HCT116 (cell line): ENCODE measurements around the gene LEO1. TPM values are rescaled to one million over a fixed set of nuclear protein-coding genes. Genes with fewer than 3 reads are reported as not detected.

Experiments
- ATAC-seq: fragments of 200-7000 bp; cut with Tn5 transposase; 2 replicates; pipeline ENCODE4 v1.9.1; 2020; ENCODE audit warnings: mild to moderate bottlenecking, moderate library complexity
- BruUV-seq: library from RNA; stranded (reverse); fragments of 400-500 nt; replicated peaks from 2 replicates; lab custom pipeline; 2021; lab: Mats Ljungman, UMichigan
- CTCF ChIA-PET: fragments of 300-600 bp; sonication (Branson Sonifier 250); formaldehyde crosslinking; loops from one replicate; lab custom pipeline; 2021; ENCODE audit warnings: antibody characterized with exemption; lab: Charles Lee
- POLR2A ChIA-PET: fragments of 300-600, 350-600 bp; sonication (Branson Sonifier 250); formaldehyde crosslinking; loops from one replicate; lab custom pipeline; 2021; ENCODE audit warnings: antibody characterized with exemption; lab: Charles Lee
- RAD21 ChIA-PET, 2 experiments: fragments of 300-600 bp; sonication (Branson Sonifier 250); formaldehyde crosslinking; loops; one replicate each; lab custom pipeline; 2023; ENCODE audit warnings: low total read pairs in 2 of 2; ENCODE audit not compliant: uncharacterized antibody in 2 of 2, unreplicated experiment in 2 of 2, low non-redundant PET in 1 of 2; lab: Charles Lee
- DNase-seq: peaks from one replicate; pipeline ENCODE4 v3.0.0-alpha.2; 2010; ENCODE audit warnings: low read depth, low spot score
- H2AFZ ChIP-seq: fragments of 200-600 bp; shearing (Covaris generic), sonication (generic); 2 replicates; pipeline ENCODE4 v1.6.1; 2017; ENCODE audit warnings: low read depth, mixed run types, mixed read lengths, antibody characterized with exemption, low read length; ENCODE audit not compliant: poor library complexity, severe bottlenecking
- H3K27ac ChIP-seq: 2 replicates; pipeline ENCODE4 v1.5.1; 2012; ENCODE audit warnings: low read depth, low read length
- H3K27me3 ChIP-seq: fragments of 200-600 bp; sonication (generic); 2 replicates; pipeline ENCODE4 v1.6.1; 2016; ENCODE audit warnings: mixed run types, low read length, mixed read lengths; ENCODE audit not compliant: insufficient read depth
- H3K36me3 ChIP-seq, 2 experiments: fragments of 200-500 bp in 1 of 2; fragments of 200-600 bp in 1 of 2; sonication (Bioruptor generic) in 1 of 2; sonication (generic) in 1 of 2; 2 replicates each; pipeline versions ENCODE4 v1.5.1 to v1.6.1; 2014 to 2016; ENCODE audit warnings: low read length in 2 of 2, inconsistent platforms in 1 of 2, mixed read lengths in 1 of 2, mixed run types in 1 of 2; ENCODE audit not compliant: insufficient read depth in 2 of 2, control insufficient read depth in 1 of 2
- H3K4me1 ChIP-seq, 2 experiments: fragments of 200-600 bp in 1 of 2; sonication (generic) in 1 of 2; 2 replicates each; pipeline versions ENCODE4 v1.5.1 to v1.6.1; 2012 to 2017; ENCODE audit warnings: low read length in 2 of 2, inconsistent platforms in 1 of 2, mild to moderate bottlenecking in 1 of 2, mixed read lengths in 1 of 2, mixed run types in 1 of 2, moderate library complexity in 1 of 2; ENCODE audit not compliant: insufficient read depth in 2 of 2, control insufficient read depth in 1 of 2
- H3K4me2 ChIP-seq: fragments of 200-600 bp; sonication (generic); 2 replicates; pipeline ENCODE4 v1.6.1; 2017; ENCODE audit warnings: mixed run types, low read length, mixed read lengths
- H3K4me3 ChIP-seq, 2 experiments: fragments of 200-600 bp in 1 of 2; sonication (generic) in 1 of 2; replicated peaks in 1 of 2; 2 replicates each; pipeline ENCODE4 v1.5.1; 2011 to 2016; ENCODE audit warnings: low read length in 2 of 2, control low read depth in 1 of 2, low read depth in 1 of 2, mild to moderate bottlenecking in 1 of 2, mixed read lengths in 1 of 2, mixed run types in 1 of 2
- H3K79me2 ChIP-seq: fragments of 200-600 bp; sonication (generic); 2 replicates; pipeline ENCODE4 v1.6.1; 2017; ENCODE audit warnings: mild to moderate bottlenecking, mixed run types, low read length, moderate library complexity, mixed read lengths; ENCODE audit not compliant: insufficient read depth
- H3K9ac ChIP-seq: fragments of 200-600 bp; sonication (generic); 2 replicates; pipeline ENCODE4 v1.6.1; 2016; ENCODE audit warnings: low read length, mixed read lengths
- H3K9me2 ChIP-seq: fragments of 200-600 bp; sonication (generic), shearing (Covaris generic); 2 replicates; pipeline ENCODE4 v1.6.1; 2017; ENCODE audit warnings: mixed run types, mild to moderate bottlenecking, moderate library complexity; ENCODE audit not compliant: insufficient read depth
- H3K9me3 ChIP-seq, 2 experiments: fragments of 200-500 bp in 1 of 2; fragments of 200-600 bp in 1 of 2; sonication (Bioruptor generic) in 1 of 2; sonication (generic) in 1 of 2; 2 replicates each; pipeline ENCODE4 v1.6.1; 2014 to 2017; ENCODE audit warnings: low read length in 2 of 2, mixed read lengths in 2 of 2, inconsistent platforms in 1 of 2, low read depth in 1 of 2, mild to moderate bottlenecking in 1 of 2, mixed run types in 1 of 2, moderate library complexity in 1 of 2; ENCODE audit not compliant: control insufficient read depth in 1 of 2, insufficient read depth in 1 of 2
- H4K20me1 ChIP-seq: fragments of 200-600 bp; sonication (generic), shearing (Covaris generic); 2 replicates; pipeline ENCODE4 v1.6.1; 2017; ENCODE audit warnings: mixed run types, mild to moderate bottlenecking, moderate library complexity; ENCODE audit not compliant: insufficient read depth
- EGR1 ChIP-seq: IDR thresholded peaks from 2 replicates; pipeline ENCODE4 v1.6.1; 2012; ENCODE audit warnings: low read depth
- intact Hi-C: fragments of 100-400 bp; cut with micrococcal nuclease; formaldehyde crosslinking; loops from 2 replicates; pipeline ENCODE4 v1.10.0; 2022
- total RNA-seq: library from RNA; stranded (reverse); gene quantifications from one replicate; pipeline ENCODE4 v1.2.1, GENCODE V29; 2021; ENCODE audit not compliant: unreplicated experiment
- TF ChIP-seq, protein P1 (sequence below): IDR thresholded peaks from 2 replicates; pipeline ENCODE4 v1.6.1; 2012
- TF ChIP-seq, protein P2 (sequence below): IDR thresholded peaks from 2 replicates; pipeline ENCODE4 v1.6.1; 2012; ENCODE audit warnings: low read depth

The LEO1 gene
- total RNA-seq, 1 experiment from 2014 or later, result 27.8 TPM

GRCh38 chr15:52006702-52007340 lies 35.2 kb upstream of the LEO1 start:
- TF ChIP-seq, protein P1, sequence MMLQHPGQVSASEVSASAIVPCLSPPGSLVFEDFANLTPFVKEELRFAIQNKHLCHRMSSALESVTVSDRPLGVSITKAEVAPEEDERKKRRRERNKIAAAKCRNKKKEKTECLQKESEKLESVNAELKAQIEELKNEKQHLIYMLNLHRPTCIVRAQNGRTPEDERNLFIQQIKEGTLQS, result no peak
- TF ChIP-seq, protein P2, sequence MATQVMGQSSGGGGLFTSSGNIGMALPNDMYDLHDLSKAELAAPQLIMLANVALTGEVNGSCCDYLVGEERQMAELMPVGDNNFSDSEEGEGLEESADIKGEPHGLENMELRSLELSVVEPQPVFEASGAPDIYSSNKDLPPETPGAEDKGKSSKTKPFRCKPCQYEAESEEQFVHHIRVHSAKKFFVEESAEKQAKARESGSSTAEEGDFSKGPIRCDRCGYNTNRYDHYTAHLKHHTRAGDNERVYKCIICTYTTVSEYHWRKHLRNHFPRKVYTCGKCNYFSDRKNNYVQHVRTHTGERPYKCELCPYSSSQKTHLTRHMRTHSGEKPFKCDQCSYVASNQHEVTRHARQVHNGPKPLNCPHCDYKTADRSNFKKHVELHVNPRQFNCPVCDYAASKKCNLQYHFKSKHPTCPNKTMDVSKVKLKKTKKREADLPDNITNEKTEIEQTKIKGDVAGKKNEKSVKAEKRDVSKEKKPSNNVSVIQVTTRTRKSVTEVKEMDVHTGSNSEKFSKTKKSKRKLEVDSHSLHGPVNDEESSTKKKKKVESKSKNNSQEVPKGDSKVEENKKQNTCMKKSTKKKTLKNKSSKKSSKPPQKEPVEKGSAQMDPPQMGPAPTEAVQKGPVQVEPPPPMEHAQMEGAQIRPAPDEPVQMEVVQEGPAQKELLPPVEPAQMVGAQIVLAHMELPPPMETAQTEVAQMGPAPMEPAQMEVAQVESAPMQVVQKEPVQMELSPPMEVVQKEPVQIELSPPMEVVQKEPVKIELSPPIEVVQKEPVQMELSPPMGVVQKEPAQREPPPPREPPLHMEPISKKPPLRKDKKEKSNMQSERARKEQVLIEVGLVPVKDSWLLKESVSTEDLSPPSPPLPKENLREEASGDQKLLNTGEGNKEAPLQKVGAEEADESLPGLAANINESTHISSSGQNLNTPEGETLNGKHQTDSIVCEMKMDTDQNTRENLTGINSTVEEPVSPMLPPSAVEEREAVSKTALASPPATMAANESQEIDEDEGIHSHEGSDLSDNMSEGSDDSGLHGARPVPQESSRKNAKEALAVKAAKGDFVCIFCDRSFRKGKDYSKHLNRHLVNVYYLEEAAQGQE, result no peak
- TF ChIP-seq EGR1, result 0 out of 2 replicates have a peak, but pooled peaks have one; percentile 17
- TF ChIP-seq, all 23 proteins: peak for 1
- Histone ChIP-seq H3K9me2 (no peaks in the 10 kb centered on the region), H3K27me3 (no peaks in the 10 kb centered on the region), H3K4me3 (no peak overlapping the region), H3K4me1 (peaks cover 13 to 17% of the 10 kb centered on the region in 2 experiments; a peak in 3 of 4 replicates), H3K79me2 (no peaks in the 10 kb centered on the region), H3K9ac (no peak overlapping the region), H3K9me3 (no peaks in the 10 kb centered on the region), H3K4me2 (no peak overlapping the region), H3K27ac (no peak overlapping the region), H2AFZ (no peak overlapping the region), H4K20me1 (no peaks in the 10 kb centered on the region), H3K36me3 (no peaks in the 10 kb centered on the region)
- ChIA-PET RAD21 (no interaction called here), CTCF (no interaction called here), POLR2A (no interaction called here)
- DNase-seq (no peak), ATAC-seq (no peak)
- BruUV-seq, result no TSS peak
- intact Hi-C loops, result no loop called here
